ENCODE data around the gene SYT9.

GRCh38 chr11:7292922-7293321, 41.2 kb downstream of the SYT9 start:
- TF ChIP-seq CTCF (IDR thresholded peaks at IDR 0.05) (no peak), EP300 (IDR thresholded peaks at IDR 0.05; ENCODE audit: low read depth) (no peak)
